H54 (cell line): ENCODE measurements around the gene PLCXD3.
A peak's percentile ranks its signal among the peaks of the same experiment; 100 is the strongest.

Experiments used
- DNase-seq: peaks from one replicate; pipeline ENCODE4 v3.0.0; 2011; ENCODE audit warnings: low spot score, mixed read lengths; ENCODE audit not compliant: insufficient read length
- FAIRE-seq: peaks from 3 replicates; lab custom pipeline; 2011; peaks lifted over from hg19 to GRCh38; lab: Jason Lieb, UNC
- POLR2A ChIP-seq: IDR thresholded peaks from 2 replicates; pipeline ENCODE4 v1.6.1; 2011; ENCODE audit warnings: low read depth, mild to moderate bottlenecking, low read length

PLCXD3 gene

DNA sequence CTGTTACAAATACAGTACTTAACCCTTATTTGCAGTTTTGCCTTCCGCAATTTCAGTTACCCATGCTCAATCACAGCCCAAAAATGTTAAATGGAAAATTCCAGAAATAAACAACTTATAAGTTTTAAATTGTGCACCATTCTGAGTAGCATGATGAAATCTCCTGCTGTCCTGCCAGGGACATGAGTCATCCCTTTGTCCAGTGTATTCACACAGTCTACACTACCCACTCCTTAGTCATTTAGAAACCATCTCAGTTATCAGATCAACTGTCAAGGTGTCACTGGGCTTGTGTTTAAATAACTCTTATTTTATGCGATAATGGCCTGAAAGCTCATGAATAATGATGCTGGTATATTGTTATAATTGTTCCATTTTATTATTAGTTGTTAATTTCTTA is 95.8 kb downstream of the PLCXD3 start:
- FAIRE-seq (peak; percentile 97), DNase-seq (peak; percentile 30)
- TF ChIP-seq POLR2A: no peak

DNA sequence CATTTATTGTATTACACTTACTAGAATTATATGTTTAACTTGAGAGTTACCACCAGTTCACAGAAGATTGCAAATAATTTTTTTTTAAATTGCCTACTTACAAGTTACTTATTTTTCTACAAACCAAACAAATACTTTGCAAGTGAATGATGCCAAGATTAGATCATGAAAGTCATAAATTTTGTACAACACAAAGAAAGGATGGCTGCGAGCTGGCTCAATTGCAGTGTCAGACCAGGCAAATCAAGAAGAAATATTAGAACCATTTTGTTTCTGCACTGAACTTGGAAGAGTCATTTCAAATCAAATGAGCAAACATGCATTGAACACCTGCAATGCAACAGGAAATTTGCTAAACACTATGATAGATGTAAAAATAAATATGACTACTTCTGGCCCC is 97.3 kb downstream of the PLCXD3 start:
- FAIRE-seq (peak; percentile 62), DNase-seq (no peak)

DNA sequence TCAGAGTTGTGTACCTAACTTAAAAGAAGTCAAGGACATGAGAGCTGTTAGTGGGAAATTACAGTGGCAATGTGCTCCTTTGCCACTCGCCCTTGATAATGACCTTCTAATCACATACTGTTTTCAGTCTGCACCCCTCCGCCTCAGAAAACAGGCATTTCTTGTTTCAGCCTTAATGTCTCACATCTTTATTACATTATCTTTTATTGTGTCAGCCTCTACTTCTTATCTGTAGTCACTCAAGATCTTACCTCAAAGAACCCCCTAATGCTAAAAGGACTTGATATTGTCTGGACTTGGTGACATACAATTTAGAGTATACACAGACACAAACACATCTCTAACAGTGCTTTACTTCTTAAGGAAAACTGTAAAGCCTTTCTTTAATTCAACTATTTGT is 97.9 kb downstream of the PLCXD3 start:
- DNase-seq (no peak), FAIRE-seq (peak; percentile 41)
- TF ChIP-seq POLR2A: no peak

More for the DNA sequence above, 97.3 kb downstream of the PLCXD3 start:
- no peak for TF ChIP-seq POLR2A

DNA sequence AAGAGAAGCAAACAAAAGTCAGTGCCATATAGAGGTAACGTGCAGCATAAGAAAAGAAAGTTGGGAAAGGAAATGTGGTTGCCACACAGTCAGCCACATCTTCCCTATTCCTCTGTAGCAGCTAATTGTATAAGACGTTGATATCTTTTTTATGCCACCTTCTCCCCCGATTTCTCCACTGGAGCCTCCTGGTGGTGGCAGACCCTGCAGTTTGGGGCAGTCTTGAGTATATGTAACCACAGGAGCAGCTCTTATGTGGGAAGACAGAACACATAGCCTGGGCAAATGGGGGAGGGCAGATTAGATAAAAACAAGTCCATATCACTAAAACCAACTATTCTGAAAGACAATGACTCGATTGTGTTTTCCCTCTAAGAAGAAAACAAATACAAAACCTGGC is 99.7 kb downstream of the PLCXD3 start:
- no peak for DNase-seq
- no peak for TF ChIP-seq POLR2A
- FAIRE-seq: peak; percentile 52

DNA sequence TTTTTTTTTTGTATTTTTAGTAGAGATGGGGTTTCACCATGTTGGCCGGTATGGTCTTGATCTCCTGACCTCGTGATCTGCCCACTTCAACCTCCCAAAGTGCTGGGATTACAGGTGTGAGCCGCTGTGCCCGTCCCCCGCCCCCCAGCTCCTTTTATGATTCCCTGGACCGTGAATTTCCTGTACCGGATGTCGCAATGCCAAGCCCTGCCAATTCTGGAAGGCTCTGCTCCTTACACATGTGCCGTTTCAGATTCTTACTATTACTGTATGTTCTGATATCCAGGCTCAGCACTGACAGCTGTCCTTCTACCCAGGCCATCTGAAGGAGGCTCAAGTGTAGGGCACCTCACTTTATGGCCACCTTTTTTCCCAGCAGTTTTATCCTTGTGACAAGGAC is 100.1 kb downstream of the PLCXD3 start:
- DNase-seq (no peak), FAIRE-seq (no peak)
- no peak for TF ChIP-seq POLR2A

DNA sequence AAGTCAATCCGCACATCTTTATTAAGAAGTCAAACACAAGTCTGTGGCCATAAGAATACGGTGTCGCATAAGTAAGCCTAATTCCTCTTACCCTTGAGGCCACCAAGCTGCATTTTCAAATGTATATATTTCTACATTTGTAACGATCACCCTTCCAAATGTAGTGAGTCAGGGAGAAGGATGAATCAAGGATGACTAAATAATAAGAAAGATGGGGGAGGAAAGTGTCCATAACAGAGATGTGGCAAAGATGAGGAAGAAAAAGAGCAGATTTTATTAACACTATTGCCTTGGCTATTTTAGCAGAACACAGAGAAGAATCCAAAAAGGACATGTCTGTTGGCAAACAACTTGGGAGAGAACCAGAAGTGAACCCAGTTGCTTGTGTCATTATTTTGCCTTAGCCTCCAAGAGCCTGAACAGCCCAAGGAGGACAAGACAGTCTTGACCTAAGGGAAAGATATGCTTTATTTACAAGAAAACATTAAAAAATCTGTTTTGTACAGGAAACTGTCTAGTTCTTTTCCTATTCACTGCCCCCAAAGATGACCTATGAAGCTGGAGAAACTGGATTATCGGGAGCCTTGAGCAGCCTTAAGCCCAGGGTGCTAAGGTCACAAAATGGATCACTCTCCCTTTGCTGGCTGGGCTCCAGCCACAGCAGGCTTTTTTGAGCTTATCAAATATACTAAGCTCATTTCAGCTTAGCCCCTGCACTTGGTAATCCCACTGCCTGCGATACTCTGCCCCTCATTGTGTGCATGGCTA is 101.5 kb downstream of the PLCXD3 start:
- no peak for TF ChIP-seq POLR2A
- peak; percentile 99 for FAIRE-seq
- DNase-seq: peak; percentile 19

DNA sequence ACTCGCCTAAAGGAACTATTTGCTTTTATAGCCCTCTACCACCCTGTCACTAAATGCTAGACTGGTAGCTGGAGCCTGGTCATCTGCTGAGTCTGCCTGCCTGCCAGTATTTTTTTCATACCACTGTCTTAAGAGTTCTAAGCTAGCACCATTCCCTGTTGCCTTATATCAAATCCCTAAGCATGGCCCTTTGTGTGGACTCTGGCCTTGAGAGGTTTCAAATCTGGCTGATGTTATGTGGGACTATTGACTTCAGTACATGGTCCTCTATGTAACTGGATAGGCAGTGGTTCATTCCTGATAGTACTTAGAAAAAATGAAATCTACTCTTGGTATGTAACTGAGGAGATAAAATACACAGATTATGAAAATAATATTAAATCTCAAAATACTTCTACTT is 103.5 kb downstream of the PLCXD3 start:
- TF ChIP-seq POLR2A: no peak
- FAIRE-seq (no peak), DNase-seq (no peak)

DNA sequence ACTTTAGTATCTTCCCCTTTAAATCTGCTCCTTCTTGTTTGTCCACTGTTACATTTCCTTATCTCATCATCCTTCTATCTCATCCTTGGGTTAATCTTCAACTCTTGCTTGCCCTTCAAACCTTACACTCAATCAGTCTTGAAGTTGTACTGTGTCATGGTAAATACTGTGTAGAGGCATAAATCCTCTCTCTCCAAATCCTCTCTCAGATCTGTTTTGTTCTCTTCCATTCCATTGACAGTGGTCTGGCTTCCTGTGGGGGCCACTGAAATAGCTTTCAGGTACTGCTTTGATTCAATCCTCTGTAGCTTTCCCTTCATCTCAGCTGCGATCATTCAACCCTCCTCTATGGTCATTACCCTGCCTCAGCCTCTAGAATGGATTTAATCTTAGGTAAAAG is 104.0 kb downstream of the PLCXD3 start:
- peak; percentile 27 for FAIRE-seq

DNA sequence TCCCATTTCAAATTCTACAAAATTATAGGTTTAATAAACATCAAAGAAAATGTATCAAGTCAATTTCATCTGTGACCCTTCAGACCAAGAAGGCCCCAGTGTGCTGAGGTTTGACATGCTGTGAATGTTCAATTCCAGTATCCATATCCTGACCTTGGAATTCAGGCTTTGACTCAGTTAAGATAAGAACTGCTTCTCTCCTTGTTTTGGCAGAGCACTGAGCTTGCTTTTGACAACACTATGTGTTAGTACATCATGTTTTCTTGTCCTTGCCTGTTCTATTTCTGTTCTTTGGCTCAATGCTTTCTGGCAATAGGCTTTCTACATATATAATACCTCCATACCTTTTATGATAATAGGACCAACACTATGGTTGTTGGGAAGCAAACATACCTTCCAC is 105.6 kb downstream of the PLCXD3 start:
- no peak for TF ChIP-seq POLR2A
- DNase-seq (no peak), FAIRE-seq (no peak)

More for the DNA sequence above, 104.0 kb downstream of the PLCXD3 start:
- TF ChIP-seq POLR2A: no peak
- no peak for DNase-seq

DNA sequence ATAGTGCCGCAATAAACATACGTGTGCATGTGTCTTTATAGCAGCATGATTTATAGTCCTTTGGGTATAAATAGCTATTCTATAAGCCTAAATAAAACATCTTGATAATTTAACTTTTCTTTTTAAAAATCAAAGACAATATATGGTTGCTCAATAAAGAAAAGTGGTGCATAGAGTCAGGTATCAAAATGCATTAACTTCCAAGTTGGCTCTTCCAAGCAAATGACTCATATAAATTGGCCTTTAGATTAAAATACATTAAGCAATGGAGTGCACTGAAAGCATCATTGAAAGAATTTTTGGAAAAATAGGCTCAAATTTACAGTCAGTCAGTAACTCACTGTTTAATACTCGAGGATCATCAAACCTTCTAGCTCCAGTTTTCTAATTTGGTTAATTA is 106.6 kb downstream of the PLCXD3 start:
- DNase-seq (no peak), FAIRE-seq (no peak)
- no peak for TF ChIP-seq POLR2A

DNA sequence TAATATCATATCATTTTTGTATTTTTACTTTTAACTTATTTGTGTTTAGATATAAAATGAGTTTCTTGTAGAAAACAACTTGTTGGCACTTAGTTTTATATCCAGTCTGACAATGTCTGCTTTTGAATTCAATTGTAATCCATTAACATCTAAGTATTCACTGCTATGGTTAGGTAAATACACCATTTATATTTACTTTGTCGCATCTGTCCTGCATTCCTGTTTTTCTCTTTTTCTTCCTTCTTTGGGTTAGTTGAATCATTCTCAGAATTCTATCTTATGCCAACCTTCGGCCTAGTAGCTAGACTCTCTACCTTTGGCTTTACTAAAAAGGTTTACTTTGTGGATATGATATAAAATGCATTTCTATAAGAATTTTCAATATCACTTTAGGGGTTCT is 107.6 kb downstream of the PLCXD3 start:
- no peak for TF ChIP-seq POLR2A
- FAIRE-seq: peak; percentile 33
- no peak for DNase-seq

DNA sequence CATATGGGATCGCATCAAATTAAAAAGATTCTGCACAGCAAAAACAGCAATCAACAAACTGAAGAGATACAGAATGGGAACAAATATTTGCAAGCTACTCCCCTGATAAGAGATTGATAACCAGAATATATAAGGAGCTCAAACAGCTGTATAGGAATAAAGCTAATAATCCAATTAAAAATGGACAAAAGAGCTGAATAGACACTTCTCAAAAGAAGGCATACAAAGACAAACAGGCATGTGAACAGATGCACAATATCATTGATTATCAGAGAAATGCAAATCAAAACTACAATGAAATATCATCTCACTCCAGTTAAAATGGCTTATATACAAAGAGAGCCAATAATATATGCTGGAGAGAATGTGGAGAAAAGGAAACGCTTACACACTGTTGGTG is 110.6 kb downstream of the PLCXD3 start:
- TF ChIP-seq POLR2A: no peak
- DNase-seq (no peak), FAIRE-seq (no peak)

DNA sequence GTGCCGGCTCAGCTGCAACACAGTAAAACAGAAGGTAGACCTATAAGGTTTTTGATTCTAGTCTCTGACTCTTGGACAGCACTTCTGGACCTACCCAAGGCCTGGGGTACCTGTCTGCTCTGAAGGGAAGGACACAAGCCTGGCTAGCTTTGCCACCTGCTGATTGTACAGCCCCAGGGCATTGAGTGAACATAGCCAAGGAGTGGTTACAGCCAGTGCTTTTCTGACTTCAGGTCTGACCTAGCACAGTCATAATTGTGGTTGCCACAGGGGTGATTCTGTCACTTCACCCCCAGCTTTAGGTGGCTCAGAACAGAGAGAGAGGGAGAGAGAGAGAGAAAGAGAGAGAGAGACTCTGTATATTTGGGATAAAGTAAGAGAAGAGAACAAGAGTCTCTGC is 118.4 kb downstream of the PLCXD3 start:
- no peak for FAIRE-seq
- DNase-seq: no peak
- no peak for TF ChIP-seq POLR2A

DNA sequence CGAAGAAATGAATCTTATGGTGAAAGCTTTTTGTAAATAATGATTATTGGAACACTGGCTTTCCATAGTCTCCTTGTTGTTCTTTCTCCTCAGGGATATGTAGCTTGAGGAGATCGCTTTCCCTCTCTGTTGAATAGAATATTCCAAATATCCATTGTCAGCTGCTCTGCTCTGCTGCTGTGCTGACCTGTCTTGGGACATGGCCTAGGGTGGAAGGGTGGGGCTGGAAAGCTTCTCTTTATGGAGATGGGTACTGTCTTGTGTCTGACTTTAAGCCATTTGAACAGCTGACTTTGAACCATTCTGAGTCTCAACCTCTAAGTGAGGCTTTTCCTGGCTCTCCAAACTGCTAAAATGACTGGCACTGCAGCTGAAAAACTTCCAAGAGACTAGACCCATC is 135.8 kb downstream of the PLCXD3 start:
- FAIRE-seq (no peak), DNase-seq (no peak)
- no peak for TF ChIP-seq POLR2A

DNA sequence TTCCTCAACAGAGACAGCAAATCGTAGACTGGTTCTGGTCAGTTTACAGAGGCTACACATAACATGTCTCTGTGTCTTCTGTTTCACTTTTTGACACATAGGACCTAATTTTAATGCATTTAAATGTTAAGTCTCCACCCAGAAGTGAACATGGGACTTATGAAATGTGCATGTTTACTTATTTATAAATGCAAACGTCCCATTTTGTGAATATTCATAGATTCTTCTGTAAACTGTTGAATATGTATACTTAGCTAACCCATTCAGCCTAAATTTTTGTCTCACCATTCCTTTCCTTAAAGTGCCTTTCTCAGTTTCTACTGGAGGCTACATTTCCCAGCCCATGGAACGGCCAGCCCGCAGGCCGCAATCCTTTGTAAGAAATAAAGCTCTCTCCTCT is 137.2 kb downstream of the PLCXD3 start:
- DNase-seq: no peak
- no peak for FAIRE-seq
- no peak for TF ChIP-seq POLR2A

DNA sequence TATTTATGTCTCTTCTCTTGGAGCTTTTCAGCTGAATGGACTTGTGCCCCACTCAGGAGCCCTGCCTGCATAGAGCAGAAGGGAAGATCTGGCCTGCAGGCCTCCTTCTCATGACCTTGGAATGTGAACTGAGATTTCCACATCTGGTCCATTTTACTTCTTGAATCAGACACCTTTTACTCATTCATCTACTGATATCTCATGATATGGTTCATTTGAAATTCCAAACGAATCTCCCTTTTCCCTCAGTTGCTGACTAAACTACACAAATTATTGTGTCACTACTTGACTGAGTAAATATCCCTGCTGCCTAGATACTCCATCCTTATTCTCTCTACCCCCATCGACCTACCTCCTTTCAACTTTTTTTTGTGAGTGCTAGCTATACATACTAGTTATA is 138.7 kb downstream of the PLCXD3 start:
- peak; percentile 30 for FAIRE-seq
- DNase-seq: peak; percentile 11
- no peak for TF ChIP-seq POLR2A
